ENCODE measurements around the gene FOXP1. TPM values are rescaled to one million over a fixed set of nuclear protein-coding genes. Genes with fewer than 3 reads are reported as not detected.

Gene FOXP1
- total RNA-seq, 1 donor from 2014 or later = 128 TPM

DNA sequence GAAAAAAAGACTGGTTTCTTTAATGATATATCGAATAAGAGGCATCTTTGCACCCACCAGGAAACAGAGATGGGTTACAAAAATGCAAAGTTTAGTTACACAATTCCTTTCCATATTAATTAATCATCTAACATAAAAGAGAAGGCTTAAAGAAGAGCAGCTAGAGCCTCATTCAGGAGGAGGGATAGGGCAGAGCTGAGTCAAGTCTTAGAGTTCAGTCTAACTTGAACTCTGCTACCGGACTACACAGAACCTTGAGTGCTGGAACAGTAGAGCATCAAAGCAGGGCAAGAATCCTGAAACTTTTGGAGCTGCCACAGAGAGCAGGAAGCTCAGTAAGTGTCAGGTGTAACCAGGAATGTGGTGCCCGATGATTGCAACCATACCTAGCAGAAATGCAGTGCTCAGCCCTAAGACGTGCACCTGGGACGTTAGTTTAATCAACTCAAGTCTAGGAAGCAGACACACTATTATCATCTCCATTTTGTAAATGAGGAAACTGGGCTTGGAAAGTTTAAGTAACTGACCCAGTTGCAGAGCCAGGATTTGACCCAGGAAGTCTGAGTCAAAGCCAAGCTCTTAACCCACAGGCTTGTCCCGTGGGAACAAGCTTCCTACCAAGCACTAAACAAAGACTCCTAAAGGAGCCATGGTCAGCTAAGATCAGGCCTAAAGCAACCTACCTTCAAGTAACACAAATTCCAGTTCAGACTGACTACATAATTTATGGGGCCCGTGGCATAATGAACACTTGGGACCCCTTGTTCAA is 187.4 kb downstream of the FOXP1 start:
- Histone ChIP-seq H3K4me1 (peaks cover 16% of the 10 kb centered on the region), H3K27ac (no peak overlapping the region)

DNA sequence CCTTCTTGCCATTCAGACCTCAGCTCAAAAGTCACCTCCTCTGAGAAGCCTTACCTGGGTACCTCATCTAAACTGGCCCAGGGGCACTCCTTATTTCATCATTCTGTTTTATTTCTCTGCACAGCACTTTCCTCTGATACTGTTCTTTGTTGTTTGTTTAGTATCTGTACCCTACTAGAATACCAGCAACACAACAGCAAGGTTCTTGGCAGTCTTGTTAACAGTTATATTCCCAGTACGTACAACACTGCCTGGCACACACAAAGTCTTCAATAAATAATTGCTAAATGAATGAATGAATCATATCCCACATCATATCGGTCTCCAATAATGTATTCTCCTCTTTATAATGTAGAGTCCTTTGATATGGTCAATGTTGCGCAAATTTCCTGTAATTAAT is 188.1 kb downstream of the FOXP1 start:
- TF ChIP-seq POLR2A (IDR thresholded peaks at IDR 0.05) (no peak), POLR2AphosphoS5 (IDR thresholded peaks at IDR 0.05; ENCODE audit: insufficient read depth in 1 of 2, low read depth in 1 of 2) (no peak)
- TF ChIP-seq, protein P1, sequence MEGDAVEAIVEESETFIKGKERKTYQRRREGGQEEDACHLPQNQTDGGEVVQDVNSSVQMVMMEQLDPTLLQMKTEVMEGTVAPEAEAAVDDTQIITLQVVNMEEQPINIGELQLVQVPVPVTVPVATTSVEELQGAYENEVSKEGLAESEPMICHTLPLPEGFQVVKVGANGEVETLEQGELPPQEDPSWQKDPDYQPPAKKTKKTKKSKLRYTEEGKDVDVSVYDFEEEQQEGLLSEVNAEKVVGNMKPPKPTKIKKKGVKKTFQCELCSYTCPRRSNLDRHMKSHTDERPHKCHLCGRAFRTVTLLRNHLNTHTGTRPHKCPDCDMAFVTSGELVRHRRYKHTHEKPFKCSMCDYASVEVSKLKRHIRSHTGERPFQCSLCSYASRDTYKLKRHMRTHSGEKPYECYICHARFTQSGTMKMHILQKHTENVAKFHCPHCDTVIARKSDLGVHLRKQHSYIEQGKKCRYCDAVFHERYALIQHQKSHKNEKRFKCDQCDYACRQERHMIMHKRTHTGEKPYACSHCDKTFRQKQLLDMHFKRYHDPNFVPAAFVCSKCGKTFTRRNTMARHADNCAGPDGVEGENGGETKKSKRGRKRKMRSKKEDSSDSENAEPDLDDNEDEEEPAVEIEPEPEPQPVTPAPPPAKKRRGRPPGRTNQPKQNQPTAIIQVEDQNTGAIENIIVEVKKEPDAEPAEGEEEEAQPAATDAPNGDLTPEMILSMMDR (IDR thresholded peaks at IDR 0.05) = no peak
- Histone ChIP-seq H3K4me1 (peaks cover 17% of the 10 kb centered on the region), H3K4me3 (no peak overlapping the region), H3K36me3 (no peaks in the 10 kb centered on the region), H3K27ac (no peak overlapping the region), H3K27me3 (no peaks in the 10 kb centered on the region), H3K9me3 (no peaks in the 10 kb centered on the region)
- intact Hi-C loops (cut with DNase I) = no loop called here
- DNase-seq (ENCODE audit: extremely low spot score in 2 of 2) = no peak

More for the DNA sequence above, 187.4 kb downstream of the FOXP1 start:
- Histone ChIP-seq H3K27me3 (no peaks in the 10 kb centered on the region), H3K4me3 (no peak overlapping the region), H3K9me3 (no peaks in the 10 kb centered on the region), H3K36me3 (no peaks in the 10 kb centered on the region)
- intact Hi-C loops (cut with DNase I) = no loop called here
- TF ChIP-seq, protein P1 (IDR thresholded peaks at IDR 0.05) = no peak
- no peak for TF ChIP-seq POLR2AphosphoS5 (IDR thresholded peaks at IDR 0.05; ENCODE audit: insufficient read depth in 1 of 2, low read depth in 1 of 2)
- TF ChIP-seq POLR2A (IDR thresholded peaks at IDR 0.05) = no peak
- DNase-seq (ENCODE audit: extremely low spot score in 2 of 2) = no peak

DNA sequence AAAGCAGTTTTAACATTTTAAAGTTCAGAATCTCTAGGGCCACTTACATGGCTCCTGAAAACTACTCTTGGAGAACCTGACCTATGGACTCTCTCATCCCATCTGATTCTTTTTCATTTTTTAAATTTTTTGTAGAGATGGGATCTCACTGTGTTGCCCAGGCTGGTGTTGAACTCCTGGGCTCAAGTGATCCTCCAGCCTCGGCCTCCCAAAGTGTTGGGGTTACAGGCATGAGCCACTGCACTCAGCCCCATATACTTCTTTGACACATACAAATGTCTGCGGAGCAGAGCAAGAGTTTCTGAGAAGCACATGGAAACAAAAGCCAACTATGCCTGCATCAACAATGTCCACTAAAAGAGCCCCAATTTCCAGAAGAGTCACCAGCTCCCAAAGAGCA is 189.8 kb downstream of the FOXP1 start:
- Histone ChIP-seq H3K27me3 (no peaks in the 10 kb centered on the region), H3K36me3 (no peaks in the 10 kb centered on the region), H3K4me1 (peaks cover 26% of the 10 kb centered on the region), H3K9me3 (no peaks in the 10 kb centered on the region), H3K27ac (no peak overlapping the region), H3K4me3 (no peak overlapping the region)
- no peak for TF ChIP-seq POLR2AphosphoS5 (IDR thresholded peaks at IDR 0.05; ENCODE audit: insufficient read depth in 1 of 2, low read depth in 1 of 2)
- no peak for TF ChIP-seq POLR2A (IDR thresholded peaks at IDR 0.05)
- TF ChIP-seq, protein P1 (IDR thresholded peaks at IDR 0.05) = no peak
- intact Hi-C loops (cut with DNase I) = no loop called here
- DNase-seq (ENCODE audit: extremely low spot score in 2 of 2) = no peak

DNA sequence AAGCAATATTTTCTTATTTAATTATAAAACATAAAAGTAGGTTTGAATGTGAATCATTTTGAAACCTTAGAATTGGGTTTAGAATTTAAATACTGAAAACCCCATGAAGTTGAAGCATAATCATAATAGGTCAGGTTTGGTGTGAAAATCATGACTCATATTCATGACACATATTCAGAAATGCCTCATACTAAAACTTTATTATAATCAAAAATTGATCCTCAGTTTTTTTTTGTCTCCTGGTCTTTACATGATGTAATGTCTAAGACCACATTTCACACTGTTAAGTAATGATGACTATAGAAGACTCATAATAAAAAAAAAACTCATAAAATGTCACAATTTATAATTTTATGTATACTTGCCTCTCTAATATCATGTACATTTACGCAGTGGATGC is 190.4 kb downstream of the FOXP1 start:
- TF ChIP-seq POLR2A (IDR thresholded peaks at IDR 0.05) = no peak
- TF ChIP-seq POLR2AphosphoS5 (IDR thresholded peaks at IDR 0.05; ENCODE audit: insufficient read depth in 1 of 2, low read depth in 1 of 2) = no peak
- TF ChIP-seq, protein P1 (IDR thresholded peaks at IDR 0.05) = no peak
- Histone ChIP-seq H3K9me3 (no peaks in the 10 kb centered on the region), H3K27me3 (no peaks in the 10 kb centered on the region), H3K4me1 (peaks cover 24% of the 10 kb centered on the region), H3K27ac (no peak overlapping the region), H3K4me3 (no peak overlapping the region), H3K36me3 (no peaks in the 10 kb centered on the region)
- DNase-seq (ENCODE audit: extremely low spot score in 2 of 2) = no peak
- intact Hi-C loops (cut with DNase I) = no loop called here

DNA sequence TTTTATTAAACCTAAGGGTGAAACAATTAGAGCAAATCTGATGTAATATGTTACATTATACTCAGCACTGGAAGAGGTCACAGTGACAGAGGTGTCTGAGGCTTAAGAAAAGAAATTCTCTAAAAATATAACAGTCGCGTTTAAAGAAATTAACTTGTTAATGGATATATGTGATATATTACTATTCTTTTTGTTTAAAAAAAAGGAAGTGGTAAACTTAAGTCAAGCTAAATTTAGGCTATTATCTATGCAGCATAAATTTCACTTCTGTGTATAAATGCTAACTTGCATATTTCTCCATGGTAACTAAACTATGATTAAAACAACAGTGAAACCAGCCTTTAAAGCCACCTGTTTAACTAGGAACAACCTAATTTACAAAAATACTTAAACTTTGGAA is 191.3 kb downstream of the FOXP1 start:
- TF ChIP-seq, protein P1 (IDR thresholded peaks at IDR 0.05) = no peak
- TF ChIP-seq POLR2A (IDR thresholded peaks at IDR 0.05) (no peak), POLR2AphosphoS5 (IDR thresholded peaks at IDR 0.05; ENCODE audit: insufficient read depth in 1 of 2, low read depth in 1 of 2) (no peak)
- Histone ChIP-seq H3K27ac (no peak overlapping the region), H3K4me1 (peaks cover 28% of the 10 kb centered on the region), H3K27me3 (no peaks in the 10 kb centered on the region), H3K36me3 (no peaks in the 10 kb centered on the region), H3K9me3 (no peaks in the 10 kb centered on the region), H3K4me3 (no peak overlapping the region)
- intact Hi-C loops (cut with DNase I) = no loop called here
- DNase-seq (ENCODE audit: extremely low spot score in 2 of 2) = no peak
